B cell (primary cell): ENCODE measurements around the gene SLC39A2. TPM values are rescaled to one million over a fixed set of nuclear protein-coding genes. Genes with fewer than 3 reads are reported as not detected.
A peak's percentile ranks its signal among the peaks of the same experiment; 100 is the strongest.

Experiments
- ATAC-seq: fragments of 200-7000 bp; cut with Tn5 transposase; one replicate; pipeline ENCODE4 v1.10.0; 2021; ENCODE audit warnings: low read depth, mild to moderate bottlenecking, moderate number of reproducible peaks, moderate library complexity
- CTCF ChIA-PET: fragments of 350-600 bp; sonication (Branson Sonifier 250); formaldehyde crosslinking; loops from one replicate; lab custom pipeline; 2021; ENCODE audit warnings: antibody characterized with exemption, inconsistent platforms; lab: Charles Lee
- POLR2A ChIA-PET: fragments of 350-600 bp; sonication (Branson Sonifier 250); formaldehyde crosslinking; loops from one replicate; lab custom pipeline; 2021; ENCODE audit warnings: antibody characterized with exemption; lab: Charles Lee
- DNase-seq: peaks from one replicate; pipeline ENCODE4 v3.0.0; 2013
- H2AFZ ChIP-seq: 2 replicates; pipeline ENCODE4 v1.6.1; 2012; ENCODE audit warnings: mild to moderate bottlenecking, low read depth, low read length; ENCODE audit not compliant: insufficient read depth, poor library complexity, severe bottlenecking
- H3K27ac ChIP-seq, 2 donors: 1 replicate in 1 of 2; 2 replicates in 1 of 2; pipeline ENCODE4 v1.5.1; 2012 to 2013; ENCODE audit warnings: low read length in 2 of 2, mild to moderate bottlenecking in 2 of 2, moderate library complexity in 1 of 2
- H3K27me3 ChIP-seq, 4 experiments: fragments of 200-600 bp in 1 of 4; sonication (generic) in 1 of 4; replicated peaks in 1 of 4; 1 replicate in 2 of 4; 2 replicates in 2 of 4; pipeline versions ENCODE4 v1.6.1 to v1.7.0; 2013 to 2016; ENCODE audit warnings: low read length in 3 of 4, mild to moderate bottlenecking in 2 of 4, mixed read lengths in 1 of 4, moderate library complexity in 1 of 4; ENCODE audit not compliant: insufficient read depth in 4 of 4, control insufficient read depth in 3 of 4; ENCODE audit errors: control extremely low read depth in 1 of 4
- H3K36me3 ChIP-seq, 2 experiments: replicated peaks in 1 of 2; 1 replicate in 1 of 2; 2 replicates in 1 of 2; pipeline versions ENCODE4 v1.6.1 to v1.7.1; 2013; ENCODE audit warnings: low read length in 1 of 2; ENCODE audit not compliant: insufficient read depth in 2 of 2, control insufficient read depth in 1 of 2; ENCODE audit errors: control extremely low read depth in 1 of 2, extremely low read depth in 1 of 2
- H3K4me1 ChIP-seq, 2 donors: fragments of 200-600 bp in 1 of 2; sonication (generic) in 1 of 2; 1 replicate in 1 of 2; 2 replicates in 1 of 2; pipeline versions ENCODE4 v1.5.1 to v1.6.1; 2013 to 2017; ENCODE audit warnings: low read length in 2 of 2; ENCODE audit not compliant: control insufficient read depth in 2 of 2, insufficient read depth in 2 of 2
- H3K4me2 ChIP-seq: replicated peaks from 2 replicates; pipeline ENCODE3; 2012; ENCODE audit warnings: mild to moderate bottlenecking, low read depth, low read length; ENCODE audit not compliant: poor library complexity, severe bottlenecking
- H3K4me3 ChIP-seq, 5 experiments: fragments of 200-600 bp in 1 of 5; sonication (generic) in 1 of 5; 1 replicate in 3 of 5; 2 replicates in 2 of 5; pipeline versions ENCODE4 v1.5.1 to v1.7.0; 2011 to 2016; ENCODE audit warnings: low read length in 4 of 5, mild to moderate bottlenecking in 4 of 5, low read depth in 2 of 5, control low read depth in 1 of 5, moderate library complexity in 1 of 5; ENCODE audit not compliant: insufficient read depth in 1 of 5; ENCODE audit errors: control extremely low read depth in 1 of 5, extremely low read depth in 1 of 5
- H3K79me2 ChIP-seq: fragments of 200-600 bp; sonication (generic); one replicate; pipeline ENCODE4 v1.6.0; 2016; ENCODE audit warnings: low read length; ENCODE audit not compliant: control insufficient read depth, insufficient read depth
- H3K9ac ChIP-seq: fragments of 200-600 bp; sonication (generic); 2 replicates; pipeline ENCODE4 v1.6.1; 2017; ENCODE audit warnings: mild to moderate bottlenecking, low read length, moderate library complexity
- H3K9me3 ChIP-seq, 3 donors: one replicate each; pipeline versions ENCODE4 v1.6.1 to v1.7.1; 2013; ENCODE audit warnings: low read length in 2 of 3; ENCODE audit not compliant: control insufficient read depth in 2 of 3, insufficient read depth in 1 of 3; ENCODE audit errors: control extremely low read depth in 1 of 3
- H4K20me1 ChIP-seq: 2 replicates; pipeline ENCODE4 v1.6.0; 2012; ENCODE audit warnings: mild to moderate bottlenecking, low read length; ENCODE audit not compliant: insufficient read depth, control insufficient read depth, poor library complexity, severe bottlenecking
- H3K27ac Mint-ChIP-seq: one replicate; pipeline ENCODE4 v1.8.0; 2021; ENCODE audit warnings: mixed read lengths
- H3K27me3 Mint-ChIP-seq: one replicate; pipeline ENCODE4 v1.8.0; 2021; ENCODE audit warnings: mixed read lengths
- H3K4me1 Mint-ChIP-seq: one replicate; pipeline ENCODE4 v1.8.0; 2021; ENCODE audit warnings: mixed read lengths
- H3K4me3 Mint-ChIP-seq: one replicate; pipeline ENCODE4 v1.8.0; 2021; ENCODE audit warnings: mixed read lengths
- H3K9me3 Mint-ChIP-seq: one replicate; pipeline ENCODE4 v1.8.0; 2022; ENCODE audit warnings: mixed read lengths; ENCODE audit not compliant: insufficient read depth
- EZH2 ChIP-seq: IDR thresholded peaks from 2 replicates; pipeline ENCODE4 v1.6.1; 2012; ENCODE audit warnings: borderline replicate concordance, low read depth, mild to moderate bottlenecking, moderate library complexity, low read length; ENCODE audit not compliant: insufficient read depth, poor library complexity, severe bottlenecking
- WGBS: methylation state at CpG from one replicate; pipeline ENCODE4 v1.1.5; 2013; ENCODE audit warnings: missing lambda C conversion rate; ENCODE audit not compliant: insufficient coverage; 5-methylcytosine and 5-hydroxymethylcytosine counted together
- intact Hi-C: fragments of 100-400 bp; cut with micrococcal nuclease; formaldehyde crosslinking; loops from one replicate; pipeline ENCODE4 v1.10.0; 2022
- polyA plus RNA-seq: library from polyadenylated mRNA; depleted of rRNA; stranded (reverse); fragments of >200 nt; gene quantifications from 2 replicates; pipeline ENCODE4 v1.2.3, GENCODE V29; 2012
- total RNA-seq, 2 donors: library from RNA; stranded (reverse); fragments of 120-200 nt in 1 of 2; gene quantifications; 1 replicate in 1 of 2; 2 replicates in 1 of 2; pipeline versions ENCODE4 v1.2.3 to v1.2.4, GENCODE V29; 2013 to 2022
- TF ChIP-seq, protein P1 (sequence below): fragments of 200-600 bp; IDR thresholded peaks from one replicate; pipeline ENCODE4 v1.8.0; 2022; ENCODE audit warnings: antibody characterized with exemption, mild to moderate bottlenecking

The SLC39A2 gene
- total and polyA plus RNA-seq, 2 donors (not counting 1 experiment from before 2014, with no cell fraction given), result 0.07 to 0.25 TPM

DNA sequence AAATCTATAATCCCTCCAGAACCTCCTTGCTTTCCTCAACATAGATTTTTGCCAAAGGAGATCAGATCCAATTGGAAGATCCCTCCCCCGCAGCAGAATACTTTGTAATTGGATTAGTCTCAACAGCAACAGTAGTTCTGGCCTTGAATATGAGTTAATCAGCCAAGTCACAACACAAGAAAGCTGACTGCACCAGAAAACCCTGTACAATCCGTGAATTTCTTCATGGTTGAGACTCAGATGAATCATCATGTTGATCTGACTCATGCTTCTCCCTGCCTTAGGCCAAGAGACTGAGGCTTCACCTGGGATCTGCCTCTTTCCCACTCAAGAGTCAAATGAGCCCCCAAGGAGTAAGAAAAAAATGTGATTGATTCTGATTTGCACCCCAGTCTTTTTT lies 12.3 kb upstream of the SLC39A2 start:
- Mint-ChIP-seq H3K4me3 (no peak overlapping the region), H3K27me3 (peaks cover 5% of the 10 kb centered on the region), H3K4me1 (peaks cover 19% of the 10 kb centered on the region), H3K27ac (no peak overlapping the region), H3K9me3 (no peaks in the 10 kb centered on the region)
- Histone ChIP-seq H3K4me3 (no peak overlapping the region), H3K36me3 (peaks cover 0 to 2% of the 10 kb centered on the region in 2 experiments), H3K4me1 (peaks cover 13 to 20% of the 10 kb centered on the region in 2 donors), H3K27ac (no peak overlapping the region), H3K79me2 (peaks cover 5% of the 10 kb centered on the region), H2AFZ (no peak overlapping the region), H4K20me1 (peaks cover 7% of the 10 kb centered on the region), H3K9ac (no peak overlapping the region), H3K4me2 (no peak overlapping the region), H3K27me3 (peaks cover 0 to under 1% (median 0%) of the 10 kb centered on the region in 4 experiments), H3K9me3 (no peaks in the 10 kb centered on the region)
- TF ChIP-seq, protein P1, sequence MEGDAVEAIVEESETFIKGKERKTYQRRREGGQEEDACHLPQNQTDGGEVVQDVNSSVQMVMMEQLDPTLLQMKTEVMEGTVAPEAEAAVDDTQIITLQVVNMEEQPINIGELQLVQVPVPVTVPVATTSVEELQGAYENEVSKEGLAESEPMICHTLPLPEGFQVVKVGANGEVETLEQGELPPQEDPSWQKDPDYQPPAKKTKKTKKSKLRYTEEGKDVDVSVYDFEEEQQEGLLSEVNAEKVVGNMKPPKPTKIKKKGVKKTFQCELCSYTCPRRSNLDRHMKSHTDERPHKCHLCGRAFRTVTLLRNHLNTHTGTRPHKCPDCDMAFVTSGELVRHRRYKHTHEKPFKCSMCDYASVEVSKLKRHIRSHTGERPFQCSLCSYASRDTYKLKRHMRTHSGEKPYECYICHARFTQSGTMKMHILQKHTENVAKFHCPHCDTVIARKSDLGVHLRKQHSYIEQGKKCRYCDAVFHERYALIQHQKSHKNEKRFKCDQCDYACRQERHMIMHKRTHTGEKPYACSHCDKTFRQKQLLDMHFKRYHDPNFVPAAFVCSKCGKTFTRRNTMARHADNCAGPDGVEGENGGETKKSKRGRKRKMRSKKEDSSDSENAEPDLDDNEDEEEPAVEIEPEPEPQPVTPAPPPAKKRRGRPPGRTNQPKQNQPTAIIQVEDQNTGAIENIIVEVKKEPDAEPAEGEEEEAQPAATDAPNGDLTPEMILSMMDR, result no peak
- TF ChIP-seq EZH2, result no peak
- WGBS, result no CpG with 5 or more reads among the region's 2 CpGs
- CTCF ChIA-PET, result no interaction called here
- no peak for ATAC-seq
- intact Hi-C loops, result no loop called here
- POLR2A ChIA-PET, result no interaction called here
- DNase-seq, result no peak

DNA sequence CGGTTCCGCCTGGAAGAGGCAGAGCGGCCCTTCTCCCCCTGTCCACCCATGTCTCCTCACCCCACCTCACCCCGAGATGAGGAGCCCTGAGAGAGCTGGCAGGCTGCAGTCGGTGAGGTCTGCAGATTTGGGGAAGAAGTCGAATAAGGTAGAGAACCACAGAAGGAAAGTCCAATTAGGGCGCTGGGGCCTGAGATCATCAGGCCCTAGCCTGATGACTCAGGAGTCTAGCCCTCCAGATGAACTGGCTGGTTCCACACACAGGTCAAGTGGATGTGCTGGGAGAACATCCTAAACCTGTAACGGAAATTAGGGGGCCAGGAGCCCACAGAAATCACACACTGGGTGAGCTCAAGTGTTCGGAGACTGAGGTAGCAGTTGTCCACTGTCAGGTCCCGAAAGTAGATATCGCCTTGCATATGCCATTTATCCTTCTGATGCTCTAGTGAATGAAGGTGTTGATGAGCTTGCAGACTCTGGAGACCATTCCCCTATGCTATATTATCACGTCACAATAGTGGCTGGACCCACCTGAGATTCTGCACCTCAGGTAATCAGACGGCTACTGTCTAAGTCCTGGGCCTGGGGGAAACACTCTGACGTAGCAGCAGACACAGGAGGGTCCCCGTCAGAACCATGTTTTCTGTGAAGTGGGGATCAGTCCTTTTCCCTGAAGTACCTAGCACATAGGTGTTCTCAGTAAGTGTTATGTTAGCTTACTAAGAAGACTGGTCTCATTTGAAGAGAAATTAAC lies 10.2 kb upstream of the SLC39A2 start:
- H3K36me3 ChIP-seq, result peaks cover 2 to 23% of the 10 kb centered on the region in 2 experiments
- Mint-ChIP-seq H3K4me1 (peaks cover 21% of the 10 kb centered on the region), H3K27me3 (no peaks in the 10 kb centered on the region), H3K27ac (no peak overlapping the region), H3K9me3 (no peaks in the 10 kb centered on the region), H3K4me3 (peak overlapping the region; percentile 67)
- H3K9ac ChIP-seq, result peak overlapping the region; percentile 33
- peak overlapping the region in 1 of 2 donors; percentile 52 for H3K27ac ChIP-seq
- peak overlapping the region; percentile 95 for H2AFZ ChIP-seq
- CTCF ChIA-PET, result interaction anchor here (1.1 to 1.4 kb wide), 2 partner anchors 18 to 112 kb away, joined by 3 to 4 read pairs; partner anchors contain the start of gene TMEM253
- H3K9me3 ChIP-seq, result no peaks in the 10 kb centered on the region
- peaks cover 5% of the 10 kb centered on the region for H3K79me2 ChIP-seq
- H3K4me2 ChIP-seq, result peak overlapping the region; percentile 96
- DNase-seq (peak; percentile 23), ATAC-seq (no peak)
- H3K4me3 ChIP-seq, result peak overlapping the region in 4 of 5 experiments; percentile 83 to 93 (median 90)
- intact Hi-C loops, result loop anchor here (1.0 kb wide), 1 partner anchor 18 kb away; no protein-coding TSS in a partner anchor
- peaks cover 7% of the 10 kb centered on the region for H4K20me1 ChIP-seq
- WGBS, result 74% methylated on average over 9 of the region's 15 CpGs
- TF ChIP-seq EZH2, result no peak
- TF ChIP-seq, protein P1, result no peak
- H3K4me1 ChIP-seq, result peaks cover 13 to 20% of the 10 kb centered on the region in 2 donors
- POLR2A ChIA-PET, result interaction anchor here (1.0 to 1.3 kb wide), 2 partner anchors 82 to 112 kb away, joined by 5 read pairs; partner anchors contain the start of gene TMEM253
- H3K27me3 ChIP-seq, result no peaks in the 10 kb centered on the region
